ENCODE results near the gene TNIK.
"Not testable (repeated sequence)": the region's sequence is repeated elsewhere in the genome, so short reads cannot be mapped to it uniquely, and the experiment has no call there.

Gene TNIK

DNA sequence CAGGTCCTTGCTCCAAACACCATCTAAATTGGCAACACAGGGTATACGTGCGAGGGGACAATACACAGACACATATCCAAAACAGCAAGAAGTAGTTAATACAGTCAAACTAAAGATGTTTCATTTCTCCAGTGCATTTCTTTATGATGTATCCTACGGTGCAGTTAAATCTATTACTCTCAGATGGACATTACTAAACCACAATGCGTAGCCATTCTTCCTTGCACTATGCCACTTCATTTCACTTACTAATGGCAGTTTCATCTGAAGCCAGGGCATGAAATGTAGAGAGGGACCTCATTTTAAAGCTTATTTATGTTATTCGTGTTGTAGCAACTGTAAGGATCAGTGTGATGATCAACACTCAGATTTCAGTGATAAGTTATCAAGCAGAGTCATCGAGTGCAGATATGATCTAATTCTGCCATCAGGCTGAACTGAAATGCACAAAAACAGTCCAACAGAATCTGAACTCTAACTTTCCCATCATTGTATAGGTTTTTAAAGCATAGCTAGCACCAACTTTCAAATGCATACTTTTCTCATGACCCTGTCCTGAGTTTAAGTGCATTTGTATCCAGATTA is 14.5 kb downstream of the TNIK start:
- no peak for DNase-seq

- DNase-seq, result no peak
These were observed 16.1 kb downstream of the TNIK start for GRCh38 chr3:171444001-171444690.

DNA sequence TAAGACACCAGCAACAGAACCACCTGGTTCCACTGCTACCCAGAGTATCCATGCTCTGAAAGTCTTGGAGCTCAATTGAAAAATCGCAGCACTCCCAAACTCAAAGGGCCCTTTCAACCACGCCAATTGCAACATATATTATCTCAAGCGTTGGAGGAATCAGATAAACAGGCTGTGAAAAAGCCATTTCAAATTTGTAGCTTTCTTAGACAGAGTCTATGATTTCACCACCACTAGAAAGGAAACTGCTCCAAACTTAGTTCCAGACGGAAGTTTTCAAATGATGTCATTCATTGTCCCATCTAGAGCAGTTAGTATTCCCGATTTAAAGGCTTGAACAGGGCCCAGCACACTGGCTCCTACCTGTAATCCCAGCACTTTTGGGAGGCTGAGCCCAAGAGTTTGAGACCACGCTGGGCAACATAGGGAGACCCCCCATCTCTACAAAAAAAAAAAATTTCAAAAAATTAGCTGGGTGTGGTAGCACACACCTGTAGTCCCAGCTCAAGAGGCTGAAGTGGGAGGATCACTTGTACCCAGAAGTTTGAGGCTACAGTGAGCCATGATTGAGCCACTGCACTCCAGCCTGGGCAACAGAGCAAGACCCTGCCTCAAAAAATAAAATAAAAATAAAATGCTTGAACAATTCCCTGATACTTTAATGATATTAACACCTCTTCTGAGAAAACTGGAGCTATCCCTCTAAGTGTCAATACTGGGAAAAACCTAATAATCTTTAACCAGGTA is 16.8 kb downstream of the TNIK start:
- DNase-seq, result no peak

GRCh38 chr3:171442184-171442583 is 18.0 kb downstream of the TNIK start:
- DNase-seq, result no peak

DNA sequence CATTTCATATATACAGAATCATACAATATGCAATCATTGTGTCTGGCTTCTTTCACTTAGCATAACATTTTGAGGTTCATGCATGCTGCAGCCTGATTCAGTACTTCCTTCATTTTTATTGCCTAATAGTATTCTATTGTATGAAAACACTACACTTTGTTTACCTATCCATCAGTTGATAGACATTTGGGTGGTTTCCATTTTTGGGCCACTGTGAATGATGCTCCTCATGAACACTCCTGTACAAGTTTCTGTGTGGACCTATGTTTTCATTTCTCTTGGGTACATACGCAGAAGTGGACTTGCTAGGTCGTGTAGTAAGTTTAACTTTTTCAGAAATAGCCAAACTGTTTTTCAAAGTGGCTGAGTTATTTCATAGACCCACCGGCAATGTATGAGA is 18.8 kb downstream of the TNIK start:
- no peak for DNase-seq

- no peak for DNase-seq
These were observed 20.2 kb downstream of the TNIK start for GRCh38 chr3:171439996-171440395.

DNA sequence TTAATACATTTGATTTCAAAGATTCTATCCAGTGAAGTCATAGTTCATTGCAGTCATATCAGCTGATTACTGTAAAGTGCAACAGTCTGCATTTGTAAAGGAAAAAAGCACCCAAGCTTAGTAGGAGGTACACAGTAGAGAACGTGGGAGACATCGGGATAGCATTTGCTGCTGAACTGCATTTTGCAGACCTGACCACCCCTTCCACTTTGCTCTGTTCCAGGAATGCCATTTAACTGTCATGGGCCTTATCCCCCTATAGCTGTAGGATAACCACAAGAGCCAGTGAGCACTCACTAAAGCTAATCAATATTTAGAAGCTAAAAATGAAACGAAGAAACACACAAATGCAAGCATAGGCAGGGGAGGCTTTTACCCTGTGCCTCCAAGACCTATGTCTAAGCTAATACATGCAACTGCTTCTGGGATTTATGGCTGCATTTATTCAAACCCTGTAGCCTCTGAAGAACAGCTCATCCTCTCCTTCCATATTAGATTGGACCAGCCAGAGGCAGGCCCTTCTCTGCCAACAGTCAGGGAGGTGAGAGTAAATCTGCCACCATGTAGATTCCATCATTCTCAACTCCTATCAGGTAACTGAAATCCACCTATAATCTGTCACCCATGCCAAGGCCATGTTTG is 23.0 kb downstream of the TNIK start:
- DNase-seq, result no peak

- DNase-seq, result no peak
These were observed 23.8 kb downstream of the TNIK start for GRCh38 chr3:171436380-171436779.

DNA sequence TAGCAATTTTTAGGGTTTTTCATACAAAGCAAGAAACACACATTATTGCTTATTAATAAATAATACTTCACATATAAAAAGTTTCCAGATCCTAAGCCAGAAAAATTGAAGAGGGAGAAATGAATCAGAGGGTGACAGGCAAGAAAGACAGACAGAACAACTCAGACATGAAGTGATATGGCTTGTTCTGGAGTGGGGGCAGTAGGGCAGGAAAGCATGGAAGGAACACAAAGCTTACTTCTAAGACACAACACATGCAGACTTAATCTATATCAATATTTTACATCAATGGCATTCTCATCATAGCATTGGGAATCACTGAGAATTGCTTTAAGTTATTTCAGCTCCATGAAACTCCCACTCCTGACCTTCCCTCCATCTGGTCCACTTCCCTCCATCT is 24.4 kb downstream of the TNIK start:
- DNase-seq, result no peak

GRCh38 chr3:171435143-171435542 is 25.1 kb downstream of the TNIK start:
- DNase-seq, result no peak

DNA sequence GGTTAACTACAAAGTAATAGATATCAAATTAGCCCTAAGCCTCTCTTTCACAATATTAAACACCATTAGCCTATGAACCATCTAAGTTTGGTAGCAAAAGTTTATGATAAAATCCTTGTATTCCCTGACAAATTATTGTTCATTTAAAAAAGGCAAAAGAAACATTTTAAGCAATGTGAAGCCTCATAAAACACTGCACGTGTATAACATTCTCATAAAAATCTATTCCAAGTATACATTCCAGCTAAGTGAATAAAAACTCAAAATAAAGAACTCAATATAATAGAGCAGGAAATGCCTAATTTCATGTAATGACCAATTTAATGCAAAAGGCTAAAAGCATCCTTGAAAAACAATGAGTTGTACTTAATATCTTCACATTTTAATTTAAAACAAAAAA is 27.7 kb downstream of the TNIK start:
- no peak for DNase-seq

GRCh38 chr3:171431550-171431949 is 28.7 kb downstream of the TNIK start:
- no peak for DNase-seq

DNA sequence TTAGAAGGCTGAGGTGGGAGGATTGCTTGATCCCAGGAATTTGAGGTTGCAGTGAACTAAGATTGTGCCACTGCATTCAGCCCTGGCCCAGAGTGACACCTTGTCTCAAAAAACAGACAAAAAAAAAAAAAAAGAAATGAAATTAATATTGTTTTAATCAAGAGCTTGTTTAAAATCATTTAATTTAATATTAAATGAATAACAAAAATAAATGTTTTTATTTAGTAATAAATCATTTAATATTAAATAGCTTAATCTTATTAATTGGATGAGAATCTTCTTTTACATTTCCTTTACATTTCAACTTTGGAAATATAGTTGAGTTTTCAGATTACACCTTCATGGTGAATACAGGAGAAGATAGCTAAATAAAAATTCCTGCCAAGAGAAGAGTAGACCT is 29.7 kb downstream of the TNIK start:
- DNase-seq, result no peak

DNA sequence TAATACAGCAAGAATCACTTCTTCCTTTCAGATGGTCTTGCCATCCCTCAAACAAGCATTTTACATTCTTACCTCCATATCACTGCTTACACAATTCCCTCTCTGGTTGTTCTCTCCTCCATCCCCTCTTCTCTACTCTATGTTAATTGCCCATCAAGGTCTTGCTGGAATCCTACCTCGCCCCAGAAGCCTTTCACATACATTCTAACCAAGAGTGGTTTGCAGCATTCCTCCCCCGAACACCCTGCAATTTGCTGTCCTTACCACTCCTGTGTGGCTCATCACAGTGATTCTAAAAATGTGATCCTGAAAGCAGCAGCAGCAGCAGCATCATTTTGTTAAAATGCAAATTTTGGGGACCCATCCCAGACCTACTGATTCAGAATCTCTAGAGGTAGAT is 30.6 kb downstream of the TNIK start:
- no peak for DNase-seq

DNA sequence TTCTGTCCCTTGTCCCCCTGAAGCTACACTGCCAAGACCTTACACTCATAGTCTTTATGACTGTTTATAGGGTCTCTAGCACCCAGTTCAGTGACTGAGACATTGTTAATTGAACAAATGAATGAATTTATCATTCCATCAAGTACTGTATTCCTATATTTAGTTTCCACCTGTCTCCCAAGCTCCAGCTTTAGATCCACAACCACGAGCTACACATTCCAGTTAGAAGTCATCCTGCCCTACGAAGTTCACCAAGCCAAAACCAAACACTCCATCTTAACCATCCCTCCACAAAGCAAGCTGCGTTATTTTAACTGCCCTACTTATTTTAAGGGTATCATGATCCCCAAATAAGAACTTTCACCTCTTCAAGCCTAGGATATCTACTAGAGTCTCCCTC is 31.3 kb downstream of the TNIK start:
- no peak for DNase-seq

DNA sequence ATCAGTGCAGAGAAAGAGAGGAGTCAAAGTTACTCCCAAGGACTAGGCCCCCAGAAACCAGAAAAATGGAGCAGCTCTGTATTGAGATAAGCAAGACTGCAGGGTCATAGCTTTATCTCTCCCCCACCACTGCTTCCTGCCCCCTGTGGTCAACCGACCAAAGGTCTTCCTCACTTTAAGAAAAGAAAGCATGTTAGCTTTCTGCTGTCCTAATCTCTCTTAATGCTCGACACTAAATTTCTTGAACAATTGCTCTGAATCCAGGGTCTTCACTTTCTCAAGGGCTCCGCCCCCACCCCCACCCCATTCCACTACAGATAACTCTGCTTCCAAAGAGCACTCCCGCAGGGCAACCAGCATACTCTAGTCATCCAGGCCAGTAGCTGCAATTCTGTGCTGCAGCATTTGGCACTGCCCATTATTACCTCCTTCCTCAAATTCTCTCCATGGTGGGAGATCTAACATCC is 31.9 kb downstream of the TNIK start:
- no peak for DNase-seq

DNA sequence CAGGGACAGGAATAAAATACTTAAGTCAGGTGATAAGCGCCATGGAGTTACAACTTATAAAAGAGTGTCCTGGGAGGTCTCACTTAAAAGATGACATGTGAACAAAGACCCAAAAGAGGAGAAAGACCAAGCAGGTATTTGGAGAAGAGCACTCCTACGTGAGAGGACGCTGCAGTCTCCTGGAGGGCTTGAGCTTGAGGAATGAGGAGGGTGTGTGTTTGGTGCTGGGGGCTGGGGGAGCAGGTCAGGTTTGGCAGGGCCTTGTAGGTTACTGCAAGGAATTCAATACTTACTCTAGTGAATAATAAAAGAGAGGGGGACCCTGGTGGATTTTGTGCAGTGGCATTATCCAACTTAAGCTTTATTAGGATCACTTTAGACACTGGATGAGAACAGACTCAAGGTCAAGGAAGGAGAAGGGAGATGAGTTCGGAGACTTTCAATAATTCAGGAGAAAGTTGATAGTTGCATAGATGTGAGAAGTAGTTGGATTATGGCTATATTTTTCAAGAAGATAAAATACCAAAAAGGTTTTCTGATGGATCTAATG is 32.4 kb downstream of the TNIK start:
- no peak for DNase-seq

DNA sequence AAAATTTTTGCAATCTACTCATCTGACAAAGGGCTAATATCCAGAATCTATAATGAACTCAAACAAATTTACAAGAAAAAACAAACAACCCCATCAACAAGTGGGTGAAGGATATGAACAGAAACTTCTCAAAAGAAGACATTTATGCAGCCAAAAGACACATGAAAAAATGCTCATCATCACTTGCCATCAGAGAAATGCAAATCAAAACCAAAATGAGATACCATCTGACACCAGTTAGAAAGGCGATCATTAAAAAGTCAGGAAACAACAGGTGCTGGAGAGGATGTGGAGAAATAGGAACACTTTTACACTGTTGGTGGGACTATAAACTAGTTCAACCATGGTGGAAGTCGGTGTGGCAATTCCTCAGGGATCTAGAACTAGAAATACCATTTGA is 36.1 kb downstream of the TNIK start:
- DNase-seq, result not testable (repeated sequence)

DNA sequence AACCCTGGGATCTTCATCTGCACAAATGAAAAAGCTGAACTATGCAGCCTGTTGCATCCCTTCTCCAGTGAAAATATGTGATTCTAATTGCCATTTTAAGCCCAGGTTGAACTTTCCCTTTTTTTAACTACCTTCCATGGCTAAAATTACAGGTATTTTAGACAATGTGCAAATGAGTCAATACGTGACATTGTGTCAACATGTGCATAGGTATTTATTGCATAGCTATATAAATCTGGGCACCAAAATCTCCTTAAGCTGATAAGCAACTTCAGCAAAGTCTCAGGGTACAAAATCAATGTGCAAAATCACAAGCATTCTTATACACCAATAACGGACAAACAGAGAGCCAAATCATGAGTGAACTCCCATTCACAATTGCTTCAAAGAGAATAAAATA is 37.4 kb downstream of the TNIK start:
- DNase-seq, result not testable (repeated sequence)

GRCh38 chr3:171420667-171421066 is 39.5 kb downstream of the TNIK start:
- DNase-seq, result no peak

DNA sequence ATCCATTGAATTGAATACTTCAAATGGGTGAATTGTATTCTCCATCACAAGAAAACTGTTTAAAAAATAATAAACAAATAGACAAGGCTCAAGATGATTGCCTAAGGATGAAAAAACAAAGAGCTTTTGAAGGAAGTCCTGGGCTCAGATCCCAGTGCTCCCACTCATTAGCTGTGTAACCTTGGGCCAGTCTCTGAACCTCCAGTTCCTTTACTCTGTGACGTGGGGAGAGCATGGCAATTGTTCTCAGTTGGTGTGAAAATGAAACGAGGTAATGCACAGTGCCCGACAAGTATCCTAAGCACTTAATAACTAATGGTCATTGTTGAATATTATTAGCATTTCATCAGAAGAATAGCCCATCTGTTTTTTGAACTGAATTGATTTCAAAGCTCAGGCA is 40.7 kb downstream of the TNIK start:
- no peak for DNase-seq

DNA sequence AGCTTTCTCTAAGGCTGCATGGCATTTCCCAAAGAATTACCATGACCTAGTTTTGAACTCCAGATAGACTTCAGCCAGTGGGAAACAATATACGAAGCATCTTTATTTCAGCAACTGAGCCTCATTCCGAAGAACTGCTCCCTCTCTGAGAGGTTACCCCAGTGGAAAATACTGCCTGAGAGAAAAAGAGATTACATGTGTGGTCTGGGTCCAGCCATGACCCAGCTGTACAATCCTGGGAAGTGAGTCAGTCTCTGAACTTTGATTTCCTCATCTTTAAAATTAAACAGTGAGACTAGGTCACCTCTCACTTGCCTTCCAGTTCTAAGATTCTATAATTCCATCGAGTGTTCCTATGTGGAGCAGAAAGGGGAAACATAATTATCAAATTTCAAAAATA is 42.4 kb downstream of the TNIK start:
- no peak for DNase-seq

- DNase-seq, result no peak
These were observed 43.1 kb downstream of the TNIK start for GRCh38 chr3:171417137-171417536.

GRCh38 chr3:171416666-171417065 is 43.5 kb downstream of the TNIK start:
- no peak for DNase-seq
